ENCODE data around the gene SRRM1.
"Not testable (repeated sequence)": the region's sequence is repeated elsewhere in the genome, so short reads cannot be mapped to it uniquely, and the experiment has no call there.

GRCh38 chr1:24697453-24698001 lies 54.4 kb downstream of the SRRM1 start:
- TF ChIP-seq CTCF (IDR thresholded peaks at IDR 0.05; ENCODE audit: poor library complexity); EZH2 (IDR thresholded peaks at IDR 0.05; ENCODE audit: borderline replicate concordance); EZH2phosphoT487 (IDR thresholded peaks at IDR 0.05; ENCODE audit: low read depth, severe bottlenecking, unreplicated experiment): not testable (repeated sequence)
